Stimulated activated CD4-positive, alpha-beta T cell treated with anti-CD3 and anti-CD28 coated beads, Interleukin-15, amount 100 ng/mL, for 48 hours (primary cell): ENCODE results near the gene AGT.
"Not testable (repeated sequence)": the region's sequence is repeated elsewhere in the genome, so short reads cannot be mapped to it uniquely, and the experiment has no call there.

Experiments used
- DNase-seq, 2 donors: peaks; one replicate each; pipeline ENCODE4 v3.0.0-alpha.2; 2020; ENCODE audit warnings: low read depth in 2 of 2

The AGT gene

DNA sequence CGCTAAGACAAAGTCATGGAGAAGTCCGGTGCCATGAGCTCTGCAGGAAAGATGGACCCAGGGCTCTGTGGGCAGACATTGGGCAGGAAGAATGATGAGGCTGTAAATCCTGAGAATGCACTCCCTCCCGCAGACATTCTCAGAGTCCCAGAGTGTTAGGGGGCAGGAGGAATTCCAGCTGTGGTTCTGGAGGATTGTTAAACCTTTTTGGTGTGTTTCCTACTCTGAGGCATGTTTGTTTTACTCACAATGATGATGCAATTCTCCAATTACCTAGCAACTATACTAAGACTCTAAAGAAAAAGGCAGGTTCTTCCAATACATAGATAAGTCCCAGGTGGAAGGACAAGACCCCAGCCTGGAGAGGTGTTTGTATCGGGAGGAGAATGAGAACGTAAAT, 30.5 kb upstream of the AGT start:
- DNase-seq, result no peak

DNA sequence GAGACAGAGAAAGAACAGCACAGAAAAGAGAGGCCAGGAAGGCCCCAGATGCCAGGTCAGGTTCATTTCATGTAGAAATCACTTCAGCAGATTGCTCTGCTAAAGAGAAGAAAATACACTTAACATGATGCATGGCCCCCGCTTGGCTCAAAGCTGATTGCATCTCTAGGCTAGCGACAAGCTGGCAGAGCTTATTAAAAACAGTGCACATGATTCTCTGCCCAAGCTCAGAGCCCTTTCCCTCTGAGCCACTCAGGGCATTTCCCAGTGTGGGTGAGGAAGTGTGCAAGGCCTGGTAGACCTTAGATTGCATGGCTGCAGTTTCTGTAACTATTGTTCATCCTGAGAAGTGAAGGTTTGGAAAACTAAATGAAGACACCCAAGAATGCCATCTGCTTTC, 30.0 kb upstream of the AGT start:
- DNase-seq, result no peak

DNA sequence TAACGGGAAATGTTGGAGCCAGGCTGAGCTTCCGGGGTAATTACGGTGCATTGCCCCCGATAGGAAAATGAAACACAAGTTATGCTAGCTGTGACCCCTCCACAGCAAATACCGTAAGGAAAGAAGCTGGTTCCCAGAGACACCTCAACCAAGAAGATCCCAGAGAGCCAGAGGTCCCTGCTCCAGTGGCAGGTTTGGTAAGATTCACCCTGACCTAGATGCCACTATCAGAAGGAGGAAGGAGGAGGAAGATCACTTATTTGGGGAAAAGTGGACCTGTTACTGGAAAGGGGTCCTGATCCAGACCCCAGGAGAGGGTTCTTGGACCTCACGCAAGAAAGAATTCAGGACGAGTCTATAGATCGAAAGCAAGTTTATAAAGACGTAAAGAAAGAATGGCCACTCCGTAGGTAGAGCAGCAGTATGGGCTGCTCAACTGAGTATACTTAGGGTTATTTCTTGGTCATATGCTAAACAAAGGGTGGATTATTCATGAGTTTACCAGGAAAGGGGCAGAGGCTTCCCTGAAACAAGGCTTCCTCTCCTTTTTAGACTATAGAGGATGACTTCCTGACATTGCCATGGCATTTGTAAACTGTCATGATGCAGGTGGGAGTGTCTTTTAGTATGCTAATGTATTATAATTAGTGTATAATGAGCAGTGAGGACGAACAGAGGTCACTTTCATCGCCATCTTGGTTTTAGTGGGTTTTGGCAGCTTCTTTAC, 25.8 kb upstream of the AGT start:
- no peak for DNase-seq

DNA sequence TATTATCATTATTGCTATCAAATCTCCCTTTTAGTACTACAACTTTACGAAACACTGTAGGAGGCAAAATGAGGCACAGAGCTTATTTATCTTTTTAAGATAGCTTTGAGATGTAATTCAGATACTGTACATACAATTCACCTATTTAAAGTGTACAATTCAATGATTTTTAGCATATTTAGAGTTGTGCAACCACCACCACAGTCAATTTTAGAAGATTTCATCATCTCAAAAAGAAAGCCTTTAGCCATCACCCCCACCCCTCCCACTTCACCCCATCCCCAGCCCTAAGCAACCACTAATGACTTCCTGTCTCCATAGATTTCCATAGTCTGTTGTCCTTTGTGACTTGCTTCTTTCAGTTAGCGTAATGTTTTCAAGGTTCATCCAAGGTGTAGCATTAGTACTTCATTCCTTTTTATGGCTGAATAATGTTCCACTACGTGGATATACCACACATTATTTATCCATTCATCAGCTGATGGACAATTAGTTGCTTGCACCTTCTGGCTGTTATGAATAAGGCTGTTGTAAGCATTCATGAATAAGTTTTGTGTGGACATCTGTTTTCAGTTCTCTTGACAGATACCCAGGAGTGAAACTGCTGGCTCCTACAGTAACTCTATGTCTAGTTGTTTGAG, 23.8 kb upstream of the AGT start:
- DNase-seq, result no peak

DNA sequence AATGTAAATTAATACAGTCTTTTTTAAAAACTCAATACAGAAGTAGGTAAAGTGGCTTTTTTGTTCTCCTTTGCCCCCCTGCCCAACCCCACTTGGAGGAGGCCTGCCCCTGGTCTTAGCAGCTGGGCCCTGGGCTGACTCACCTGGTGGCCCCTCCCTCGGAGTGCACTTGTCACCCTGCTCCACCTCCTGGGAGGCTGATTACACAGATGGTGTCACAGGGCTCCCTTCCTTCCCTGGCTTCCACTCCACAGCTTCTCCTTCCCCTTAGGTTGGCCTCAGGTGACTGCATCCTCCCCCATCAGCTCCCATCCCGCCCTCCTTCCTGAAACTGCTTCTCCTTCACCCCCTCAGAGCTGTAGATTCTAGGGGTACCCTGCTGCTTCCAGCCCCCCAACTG, 21.5 kb upstream of the AGT start:
- no peak for DNase-seq

DNA sequence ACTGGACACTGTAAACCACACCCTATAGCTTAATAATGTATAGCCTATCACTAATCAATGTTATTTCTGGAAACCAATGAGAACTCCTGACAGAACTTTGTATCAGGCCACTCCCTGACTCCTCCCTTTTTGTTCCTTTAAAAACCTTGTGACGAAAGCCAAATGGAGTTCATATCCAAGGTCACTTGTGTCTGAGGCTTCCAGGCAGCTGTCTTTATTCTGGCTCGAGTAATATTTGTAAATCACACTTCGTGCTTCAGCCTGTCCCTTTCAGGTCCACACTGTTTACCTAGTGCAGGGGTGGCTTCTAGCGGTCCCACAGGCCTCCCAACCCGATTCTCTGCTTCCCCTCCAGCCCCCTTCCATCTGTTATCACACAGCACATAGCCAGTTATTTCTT, 17.1 kb upstream of the AGT start:
- no peak for DNase-seq

DNA sequence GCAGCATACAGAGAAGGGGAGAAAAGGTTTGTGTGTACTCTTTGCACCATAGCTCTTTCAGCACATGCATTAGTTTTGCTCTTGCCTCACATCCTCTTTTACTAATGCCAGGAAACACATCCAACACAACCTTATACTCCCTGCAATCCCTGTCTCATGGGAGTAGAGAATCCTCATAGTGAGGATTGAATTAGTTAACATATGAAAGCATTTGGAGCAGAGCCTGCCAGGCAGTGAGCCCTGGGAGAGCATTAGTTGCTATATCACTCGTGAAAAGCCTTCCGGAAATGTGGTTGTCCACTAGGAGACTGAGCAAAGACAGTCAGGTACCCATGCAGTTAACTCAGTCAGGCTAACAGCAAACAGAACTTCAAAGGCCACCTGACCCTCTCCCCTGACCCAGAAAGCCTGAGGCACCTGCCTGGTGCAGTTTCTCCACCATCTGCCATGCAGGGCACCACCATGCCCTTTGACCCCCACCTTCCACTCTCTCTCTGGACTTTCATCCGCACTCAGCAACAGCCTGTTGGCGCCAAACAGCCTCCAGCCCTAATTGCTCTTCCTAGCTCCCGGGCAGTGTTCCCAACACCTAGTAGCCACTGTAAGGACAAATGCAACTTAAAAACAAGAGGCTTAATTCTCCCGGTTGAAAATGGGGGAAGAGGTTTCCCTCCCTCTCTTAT, 14.9 kb upstream of the AGT start:
- DNase-seq, result no peak

DNA sequence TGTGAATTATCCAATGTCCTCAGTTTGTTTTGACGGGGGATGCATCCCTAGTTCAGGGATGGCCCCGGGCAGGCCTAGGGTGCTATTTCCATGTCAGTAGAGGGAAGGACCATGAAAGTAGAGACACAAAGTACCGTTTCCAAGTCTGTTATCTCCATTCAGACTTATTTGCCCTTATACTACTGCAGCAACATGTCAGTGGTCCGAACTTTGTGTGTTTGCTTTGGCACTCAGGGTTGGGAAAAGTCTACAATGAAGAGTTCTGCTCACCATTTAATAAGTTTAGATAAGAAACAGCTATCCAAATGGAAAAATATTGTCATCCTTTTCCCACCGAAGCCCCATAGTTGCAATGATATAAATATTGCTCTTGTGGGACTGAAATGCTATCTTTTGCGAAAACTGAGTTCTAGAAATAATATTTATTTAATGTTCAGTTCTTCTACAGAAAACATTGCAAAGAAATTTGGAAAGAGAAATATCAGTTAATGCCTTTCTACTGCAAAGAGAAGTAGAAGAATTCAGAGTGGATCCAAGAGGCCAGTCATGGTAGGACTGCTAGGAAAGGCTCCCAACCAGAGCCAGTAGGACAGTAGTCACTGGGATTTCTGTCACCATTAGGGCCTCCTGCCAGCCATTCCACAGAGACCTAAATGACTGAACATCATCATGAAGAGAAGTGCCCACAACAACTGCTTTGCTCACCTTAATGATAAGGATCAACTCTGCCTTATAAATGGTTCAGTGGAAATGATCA, 11.5 kb upstream of the AGT start:
- DNase-seq, result no peak

DNA sequence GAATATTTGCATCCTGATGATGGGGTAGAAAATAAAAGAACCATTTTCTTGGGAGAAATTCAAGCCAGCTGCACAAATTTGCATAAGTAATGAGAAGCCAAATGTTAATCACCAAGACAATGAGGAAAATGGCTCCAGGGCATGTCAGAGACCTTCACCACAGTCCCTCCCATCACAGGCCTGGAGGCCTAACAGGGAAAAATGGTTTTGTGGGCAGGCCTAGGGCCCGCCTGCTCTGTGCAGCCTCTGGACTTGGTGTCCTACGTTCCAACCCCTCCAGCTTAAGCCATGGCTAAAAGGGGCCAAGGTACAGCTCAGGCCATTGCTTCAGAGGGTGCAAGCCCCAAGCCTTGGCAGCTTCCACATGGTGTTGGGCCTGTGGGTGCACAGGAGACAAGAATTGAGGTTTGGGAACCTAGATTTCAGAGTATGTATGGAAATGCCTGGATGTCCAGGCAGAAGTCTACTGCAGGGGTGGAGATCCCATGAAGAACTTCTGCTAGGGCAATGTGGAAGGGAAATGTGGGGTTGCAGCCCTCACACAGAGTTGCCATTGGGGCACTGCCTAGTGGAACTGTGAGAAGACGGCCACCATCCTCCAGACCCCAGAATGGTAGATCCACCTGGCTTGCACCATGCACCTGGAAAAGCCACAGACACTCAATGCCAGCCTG, 8.1 kb upstream of the AGT start:
- not testable (repeated sequence) for DNase-seq

DNA sequence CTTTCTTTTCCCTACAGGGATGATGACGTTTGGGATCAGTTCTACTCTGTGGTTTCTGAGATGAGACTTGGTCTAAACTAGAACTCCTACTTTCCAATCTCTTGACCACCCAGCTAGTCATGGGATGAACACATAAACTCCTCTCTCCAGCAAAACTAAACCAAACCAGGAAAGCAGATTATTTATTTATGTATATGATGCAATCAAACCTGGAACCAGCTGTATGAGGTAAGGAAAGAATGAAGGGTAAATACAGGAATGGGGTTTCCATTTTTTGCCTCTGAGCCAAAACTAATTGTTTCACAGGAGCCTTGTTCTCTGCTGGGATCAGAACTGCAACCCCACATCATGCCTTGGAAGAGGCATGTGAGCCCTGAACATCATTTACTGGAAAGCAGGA, 3.3 kb upstream of the AGT start:
- DNase-seq, result no peak

DNA sequence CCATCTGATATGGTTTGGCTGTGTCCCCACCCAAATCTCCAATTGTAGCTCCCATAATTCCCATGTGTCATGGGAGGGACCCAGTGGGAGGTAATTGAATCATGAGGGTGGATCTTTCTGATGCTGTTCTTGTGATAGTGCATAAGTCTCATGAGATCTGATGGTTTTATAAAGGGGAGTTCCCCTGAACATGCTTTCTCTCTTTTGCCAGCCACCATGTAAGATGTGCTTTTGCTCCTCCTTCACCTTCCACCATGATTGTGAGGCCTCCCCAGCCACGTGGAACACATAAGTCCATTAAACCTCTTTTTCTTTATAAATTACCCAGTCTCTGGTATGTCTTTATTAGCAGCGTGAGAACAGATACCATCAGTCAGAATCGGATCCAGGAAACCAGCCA, 2.5 kb upstream of the AGT start:
- DNase-seq, result not testable (repeated sequence)

DNA sequence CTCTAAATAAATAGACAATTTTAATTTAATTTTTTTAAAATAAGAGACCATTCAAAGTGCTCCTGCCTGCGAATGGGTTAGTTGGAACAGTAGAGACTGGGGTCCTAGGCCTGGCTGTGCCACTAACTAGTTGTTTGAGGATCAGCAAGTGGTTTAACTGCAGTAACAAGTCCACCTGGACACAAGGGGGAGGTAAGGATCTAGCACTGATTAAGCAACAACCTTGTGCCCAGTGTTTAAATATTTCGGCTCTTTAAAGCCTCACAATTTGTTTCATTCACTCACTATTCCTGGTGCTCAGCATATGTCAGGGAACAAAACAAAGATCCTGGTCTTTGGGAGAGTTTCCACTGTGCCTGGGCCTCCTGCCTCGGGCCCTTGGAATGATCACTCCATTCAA, 1.6 kb upstream of the AGT start:
- no peak for DNase-seq

DNA sequence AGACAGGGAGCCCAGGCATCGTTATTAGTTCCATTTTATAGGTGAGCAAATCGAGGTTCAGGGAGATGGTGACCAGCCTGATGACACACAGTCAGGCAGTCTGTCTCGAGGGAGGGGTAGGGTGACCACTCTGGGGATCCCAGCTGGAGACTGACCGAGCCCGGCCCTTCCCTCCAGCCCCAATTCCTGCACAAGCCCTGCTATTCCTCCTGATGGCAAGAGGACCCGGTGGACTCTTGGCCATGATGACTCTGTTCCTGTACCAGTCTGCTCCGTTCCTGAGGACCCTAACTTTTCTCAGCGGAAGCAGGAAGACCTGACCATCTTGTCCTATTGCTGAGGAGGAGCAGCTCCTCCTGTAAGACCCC, 391 bp downstream of the AGT start:
- no peak for DNase-seq

DNA sequence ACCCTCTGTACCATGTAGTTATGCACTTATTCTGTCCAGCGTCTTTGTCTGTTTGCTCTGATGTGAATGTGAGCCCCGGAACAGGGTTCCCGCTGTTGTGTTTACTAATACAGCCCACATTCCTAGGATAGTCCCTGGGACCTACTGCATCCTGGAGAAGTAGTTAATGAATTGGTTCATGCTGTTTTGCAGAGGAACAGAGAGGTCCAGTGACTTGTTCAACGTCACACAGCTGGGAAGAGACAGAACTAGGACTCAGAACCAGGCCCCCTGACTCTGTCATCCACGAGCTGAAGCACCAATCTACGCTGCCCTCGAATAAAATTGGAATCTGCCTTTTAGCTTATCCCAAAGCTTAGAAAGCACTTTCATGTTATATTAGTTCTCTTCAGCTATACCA, 784 bp downstream of the AGT start:
- no peak for DNase-seq

DNA sequence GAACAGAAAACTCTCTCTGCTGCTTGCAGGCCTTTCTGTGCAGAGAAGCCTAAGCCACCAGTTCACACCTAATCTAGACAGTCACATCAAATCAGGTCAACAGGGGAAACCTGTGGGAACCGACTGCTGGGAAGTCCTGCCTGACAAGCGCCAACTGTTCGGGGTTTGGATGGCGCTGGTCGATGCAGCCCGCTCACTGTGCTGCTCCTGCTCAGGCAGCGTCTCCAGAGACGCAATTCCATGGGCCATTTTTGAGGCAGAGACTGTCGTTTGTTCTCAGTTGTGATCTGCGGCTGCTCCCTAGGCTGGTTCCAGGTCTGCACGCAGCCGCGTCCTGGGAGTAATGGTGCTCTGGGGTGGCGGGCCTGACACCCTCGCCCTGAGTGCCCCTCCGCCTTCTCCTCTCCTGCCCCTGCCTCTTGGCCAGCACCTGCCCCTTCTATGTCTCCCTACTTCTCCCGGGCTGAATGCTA, 1.4 kb downstream of the AGT start:
- DNase-seq, result no peak

DNA sequence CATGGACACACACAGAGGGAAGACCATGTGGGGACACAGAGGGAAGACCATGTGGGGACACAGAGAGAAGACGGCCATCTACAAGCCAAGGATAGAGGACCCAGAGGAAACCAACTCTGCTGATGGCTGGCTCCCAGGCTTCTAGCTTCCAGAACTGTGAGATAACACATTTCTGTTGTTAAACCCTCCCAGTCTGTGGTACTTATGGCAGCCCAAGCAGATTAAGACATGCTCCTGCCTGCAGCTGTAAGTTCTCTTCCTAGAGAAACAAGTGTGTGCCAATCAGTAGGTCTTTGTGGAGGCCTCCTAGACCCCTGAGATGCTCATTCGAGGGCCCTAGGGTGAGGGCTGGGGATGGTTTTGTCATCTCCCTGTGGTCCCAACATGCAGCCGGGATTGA, 2.7 kb downstream of the AGT start:
- no peak for DNase-seq

DNA sequence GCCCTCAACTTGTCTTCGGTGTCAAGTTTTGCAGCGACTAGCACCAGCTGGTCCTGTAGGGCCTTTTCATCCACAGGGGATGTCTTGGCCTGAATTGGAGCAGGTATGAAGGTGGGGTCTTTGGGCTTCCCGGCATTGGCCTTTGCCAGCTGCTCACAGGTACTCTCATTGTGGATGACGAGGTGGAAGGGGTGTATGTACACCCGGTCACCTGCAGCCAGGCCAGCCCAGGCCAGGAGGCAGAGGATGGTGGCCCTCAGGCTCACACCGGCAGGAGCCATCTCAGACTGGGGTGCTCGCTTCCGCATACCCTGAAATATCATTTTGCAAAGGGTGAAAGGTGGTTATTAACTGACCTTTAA, 3.4 kb downstream of the AGT start:
- DNase-seq, result no peak

DNA sequence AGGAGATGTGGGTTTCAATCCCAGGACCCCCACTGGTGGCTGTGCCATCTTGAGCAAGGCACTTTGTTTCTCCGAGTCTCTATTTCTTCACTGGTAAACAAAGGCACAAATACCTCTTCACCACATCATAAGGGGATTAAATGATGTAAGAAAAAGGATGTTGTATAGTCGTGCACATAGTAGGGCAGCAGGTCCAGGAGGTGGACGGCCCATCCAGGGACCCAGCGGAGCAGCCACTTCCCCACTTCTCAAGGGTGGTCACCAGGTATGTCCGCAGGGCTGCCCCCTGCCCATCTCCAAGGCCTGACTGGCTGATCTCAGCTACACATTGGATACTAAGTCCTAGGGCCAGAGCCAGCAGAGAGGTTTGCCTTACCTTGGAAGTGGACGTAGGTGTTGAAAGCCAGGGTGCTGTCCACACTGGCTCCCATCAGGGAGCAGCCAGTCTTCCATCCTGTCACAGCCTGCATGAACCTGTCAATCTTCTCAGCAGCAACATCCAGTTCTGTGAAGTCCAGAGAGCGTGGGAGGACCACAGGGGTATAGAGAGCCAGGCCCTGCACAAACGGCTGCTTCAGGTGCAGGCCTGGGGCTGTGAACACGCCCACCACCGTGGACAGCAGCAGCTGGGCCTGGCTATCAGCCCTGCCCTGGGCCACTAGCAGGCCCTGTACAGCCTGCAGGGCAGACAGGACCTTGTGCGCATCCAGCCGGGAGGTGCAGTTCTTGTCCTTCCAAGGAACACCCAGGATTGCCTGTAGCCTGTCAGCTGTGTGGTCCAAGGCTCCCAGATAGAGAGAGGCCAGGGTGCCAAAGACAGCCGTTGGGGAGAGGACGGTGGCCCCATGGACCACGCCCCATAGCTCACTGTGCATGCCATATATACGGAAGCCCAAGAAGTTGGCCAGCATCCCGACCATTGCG, 4.0 kb downstream of the AGT start:
- no peak for DNase-seq

DNA sequence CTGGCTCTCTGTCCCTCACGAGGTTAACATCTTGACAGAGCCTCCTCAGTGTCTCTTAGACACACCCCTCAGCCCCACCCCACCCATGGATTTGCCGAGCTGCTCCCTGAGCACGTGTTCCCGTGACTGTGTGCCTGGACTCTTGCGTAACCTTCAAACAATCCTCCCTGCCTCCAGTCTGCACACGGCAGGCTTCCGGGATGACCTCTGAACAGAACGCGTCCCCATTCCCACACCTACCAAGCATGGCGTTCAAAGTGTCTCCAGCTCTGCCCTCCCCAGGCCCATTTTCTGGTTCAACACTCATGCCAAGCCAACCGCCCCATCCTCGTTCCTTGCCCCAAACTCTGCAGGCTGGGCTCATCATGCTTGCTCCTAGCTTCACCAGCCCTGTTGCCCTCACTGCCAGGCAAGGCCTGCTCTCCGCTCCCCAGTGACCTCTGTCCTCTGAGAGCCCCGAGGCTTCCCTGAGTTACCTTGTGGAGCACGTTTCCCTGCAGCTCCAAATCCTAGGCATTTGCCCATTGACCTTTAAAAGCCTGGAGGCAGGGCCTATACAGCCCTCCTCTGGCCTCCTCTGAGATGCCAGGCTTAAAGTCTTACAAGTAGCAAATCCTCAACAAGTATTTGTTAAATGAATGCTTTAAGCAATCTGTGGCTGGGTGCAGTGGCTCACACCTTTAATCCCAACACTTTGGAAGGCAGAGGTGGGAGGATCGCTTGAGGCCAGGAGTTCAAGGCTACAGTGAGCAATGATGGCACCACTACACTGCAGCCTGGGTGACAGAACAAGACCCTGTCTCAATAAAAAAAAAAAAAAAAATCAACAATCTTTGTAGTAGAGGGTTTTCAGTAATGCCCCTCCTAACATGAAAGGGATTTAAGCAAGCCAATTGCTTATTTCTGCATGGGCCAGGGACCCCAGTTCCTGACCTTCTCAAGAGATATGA, 5.0 kb downstream of the AGT start:
- no peak for DNase-seq
